GM19463 (cell line): Measurements from ENCODE around the gene CDH13.
A peak's percentile ranks its signal among the peaks of the same experiment; 100 is the strongest.

ENCODE experiments used
- ATAC-seq: cut with Tn5 transposase; IDR thresholded peaks from one replicate; pipeline ENCODE4 v1.9.1; 2021; ENCODE audit warnings: mild to moderate bottlenecking, moderate library complexity; ENCODE audit not compliant: unreplicated experiment

The CDH13 gene

DNA sequence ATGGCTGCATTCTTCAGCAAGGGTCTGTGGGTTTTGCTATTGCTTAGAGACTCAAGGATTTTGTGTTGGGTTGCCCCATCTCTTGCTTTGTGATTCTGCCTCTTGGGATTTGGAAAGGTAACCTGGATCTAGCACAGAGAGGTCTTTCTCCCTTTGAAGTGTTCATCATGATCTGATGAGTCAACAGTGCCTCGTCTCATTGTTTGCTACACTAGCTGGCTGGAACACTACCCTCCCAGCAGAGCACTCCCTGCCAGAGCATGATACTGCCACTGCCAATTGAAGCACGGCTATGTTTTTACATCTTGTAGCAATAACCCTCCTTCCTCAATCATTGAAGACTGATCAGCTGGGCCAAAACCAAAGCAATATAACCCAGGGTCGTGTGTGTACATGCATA is 361.0 kb downstream of the CDH13 start:
- ATAC-seq = no peak

DNA sequence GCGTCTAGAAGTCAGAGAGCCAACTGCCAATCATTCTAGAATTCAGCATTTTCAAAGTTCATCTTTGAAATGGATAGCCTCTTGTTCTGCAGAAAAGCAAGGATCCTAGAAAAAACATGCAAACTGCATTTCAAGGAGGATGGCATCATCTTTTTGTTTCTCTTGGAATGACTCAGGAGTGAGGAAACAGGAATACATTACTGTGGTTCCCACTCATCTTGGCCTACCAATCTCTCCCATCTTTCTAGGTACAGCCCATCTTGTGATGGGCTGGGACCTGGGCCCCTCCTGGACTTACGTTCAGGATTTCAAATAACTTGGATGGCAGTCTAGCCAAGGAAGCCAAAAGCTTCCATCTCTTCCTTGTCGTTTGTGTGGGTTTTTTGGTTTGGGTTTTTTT is 363.4 kb downstream of the CDH13 start:
- ATAC-seq = no peak

DNA sequence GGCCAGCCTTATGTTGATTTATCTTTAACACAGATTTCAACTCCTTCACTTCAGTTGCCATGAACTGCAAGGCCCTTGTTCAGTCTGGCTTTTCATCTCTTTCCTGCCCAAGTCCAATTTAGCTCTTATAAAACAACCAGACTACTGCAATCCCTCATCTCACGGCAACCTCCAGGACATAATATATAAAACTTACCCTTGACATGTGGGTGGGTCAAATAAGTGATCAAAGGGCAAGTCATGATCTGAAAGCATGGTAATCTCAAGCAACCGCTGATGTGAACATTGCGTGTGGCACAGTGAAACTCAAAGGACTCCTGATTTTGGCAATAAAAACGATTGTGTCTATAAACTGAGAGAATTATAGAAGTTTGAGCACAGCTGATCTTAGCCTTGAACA is 364.6 kb downstream of the CDH13 start:
- ATAC-seq = no peak

DNA sequence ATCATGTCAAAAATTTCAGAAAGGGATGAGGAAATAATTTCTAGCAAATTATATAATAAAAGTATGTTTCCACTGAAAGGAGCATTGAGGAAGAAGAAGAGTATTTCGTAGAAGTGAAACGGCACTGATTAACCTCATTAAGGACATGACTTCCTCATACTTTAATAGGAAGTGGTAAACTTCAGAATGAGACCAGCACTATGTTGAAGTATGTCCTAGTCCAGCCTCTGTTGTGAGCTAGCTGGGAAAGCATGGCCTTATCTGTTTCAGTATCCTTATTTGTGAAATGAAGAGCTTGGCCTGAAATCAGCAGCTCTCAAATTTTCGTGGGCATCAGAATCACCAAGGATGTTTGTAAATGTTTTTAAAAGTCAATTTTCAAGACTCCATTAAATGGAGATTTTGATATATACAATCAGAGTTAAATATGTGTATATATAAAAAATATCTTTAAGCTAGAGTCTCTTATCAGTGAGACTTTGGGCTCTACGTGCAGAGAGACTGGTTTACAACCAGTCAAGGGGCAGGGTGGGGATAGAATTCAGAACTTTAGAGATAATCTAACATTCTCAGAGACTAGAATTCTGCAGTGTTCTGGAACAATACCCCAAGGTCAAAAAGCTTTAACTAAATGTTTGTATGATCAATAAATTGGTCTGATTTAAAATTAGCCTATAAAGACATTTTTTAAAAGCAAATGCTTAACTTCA is 365.4 kb downstream of the CDH13 start:
- ATAC-seq = no peak

DNA sequence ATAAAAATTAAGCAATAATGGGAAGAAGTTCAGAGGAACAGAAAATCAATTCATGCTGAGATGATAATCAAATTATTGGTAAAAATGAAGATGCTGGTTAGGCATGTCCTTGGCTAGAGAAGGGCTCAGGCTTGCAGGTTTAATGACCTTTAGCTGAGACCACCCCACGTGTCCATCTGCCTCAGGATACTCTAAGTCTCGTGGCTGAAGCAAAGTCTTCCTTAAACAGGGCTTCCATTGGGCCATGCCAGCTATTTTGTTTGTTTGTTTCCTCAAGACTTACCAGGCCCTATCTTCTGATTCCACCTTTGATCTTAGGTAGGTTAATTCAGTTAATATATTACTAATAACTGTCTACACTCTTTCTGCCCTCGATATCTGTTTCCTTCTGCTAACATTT is 366.0 kb downstream of the CDH13 start:
- ATAC-seq = no peak

DNA sequence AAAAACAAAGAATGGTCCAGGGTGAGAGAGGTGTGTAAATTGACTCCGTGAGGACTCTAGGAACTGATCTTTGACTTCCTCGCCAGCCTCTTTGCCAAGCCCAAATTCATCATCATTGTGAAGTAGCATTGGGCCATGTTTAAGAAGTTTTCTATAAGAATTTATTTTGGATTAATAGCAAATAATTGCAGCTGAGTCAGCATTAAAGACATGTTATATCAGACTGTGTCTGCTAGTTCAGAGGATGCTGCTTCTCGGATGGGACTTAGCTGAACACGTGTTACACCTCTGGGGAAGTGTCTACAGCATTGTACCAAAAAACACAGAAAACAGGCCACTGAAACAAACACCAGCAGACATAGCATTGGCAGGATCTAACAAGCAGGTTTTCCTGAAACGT is 366.6 kb downstream of the CDH13 start:
- ATAC-seq = no peak

DNA sequence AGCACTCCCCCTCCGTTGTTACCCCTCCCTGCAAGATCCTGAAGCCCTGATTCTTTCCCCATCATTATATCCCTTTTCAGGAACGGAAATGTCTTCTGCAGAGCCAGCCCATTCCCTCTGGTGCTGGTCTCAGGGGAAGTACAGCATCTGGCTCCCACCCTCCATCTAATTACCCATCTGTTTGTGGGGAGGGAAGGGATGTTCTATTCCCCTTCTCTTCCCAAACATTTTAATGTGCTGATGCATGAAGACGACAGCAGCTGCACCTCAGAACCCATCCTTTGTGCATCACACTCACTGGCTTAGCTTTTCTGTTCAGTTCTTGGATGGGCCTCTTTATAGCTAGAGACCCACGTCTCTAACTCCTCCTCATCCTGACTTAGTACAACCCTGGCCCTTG is 367.2 kb downstream of the CDH13 start:
- ATAC-seq = no peak

DNA sequence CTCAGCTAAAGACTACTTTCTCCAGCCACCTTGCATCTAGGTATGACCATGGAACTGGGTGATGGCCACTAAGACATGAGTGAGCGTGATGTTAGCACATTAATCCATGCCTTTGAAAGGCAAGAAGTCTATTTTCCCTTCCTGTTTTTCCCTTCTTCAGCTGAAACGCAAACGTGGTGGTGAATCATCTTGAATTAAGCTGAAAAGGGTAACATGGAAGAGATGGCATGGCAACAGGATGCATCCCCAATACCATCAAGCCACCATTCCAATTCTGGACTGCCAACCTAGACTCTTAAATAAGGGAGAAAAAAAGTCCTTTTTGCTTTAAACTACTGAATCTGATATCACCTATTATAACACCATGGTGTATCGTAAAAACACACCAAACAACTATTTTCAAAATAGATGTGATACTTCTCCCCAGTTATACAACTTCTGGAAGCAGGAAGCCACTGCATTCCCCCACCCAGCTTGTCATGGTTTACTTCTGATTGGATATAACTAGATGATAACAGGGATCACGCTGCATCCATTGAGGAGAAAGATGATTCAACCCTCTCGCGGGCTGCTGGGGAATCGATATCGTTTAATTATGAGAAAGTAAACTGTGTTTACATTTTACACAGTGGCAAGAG is 368.6 kb downstream of the CDH13 start:
- ATAC-seq = no peak

DNA sequence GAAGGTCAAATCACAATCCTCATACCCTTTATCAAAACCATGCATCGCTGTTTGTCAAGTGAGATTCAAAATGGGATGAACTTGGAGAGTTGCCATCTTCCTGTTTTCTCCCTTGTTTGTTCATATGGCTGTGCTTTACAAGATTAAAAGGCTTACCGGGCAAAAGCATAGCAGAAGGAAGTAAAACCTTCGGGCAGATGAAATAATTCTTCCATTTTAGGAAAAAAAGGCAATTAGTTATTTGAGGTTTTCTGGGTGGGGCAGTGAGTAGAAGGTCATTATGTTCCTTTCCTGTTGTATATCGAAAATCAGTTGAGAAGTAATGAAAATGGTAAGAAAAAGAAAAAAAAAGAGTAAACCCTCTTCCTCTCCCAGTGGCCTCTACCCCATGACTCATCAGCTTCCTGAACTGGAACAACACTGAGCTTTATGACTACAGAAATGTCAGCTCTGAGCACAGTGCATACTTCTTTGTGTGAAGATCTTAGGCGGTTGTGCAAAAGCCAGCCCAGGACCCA is 369.2 kb downstream of the CDH13 start:
- no peak for ATAC-seq

DNA sequence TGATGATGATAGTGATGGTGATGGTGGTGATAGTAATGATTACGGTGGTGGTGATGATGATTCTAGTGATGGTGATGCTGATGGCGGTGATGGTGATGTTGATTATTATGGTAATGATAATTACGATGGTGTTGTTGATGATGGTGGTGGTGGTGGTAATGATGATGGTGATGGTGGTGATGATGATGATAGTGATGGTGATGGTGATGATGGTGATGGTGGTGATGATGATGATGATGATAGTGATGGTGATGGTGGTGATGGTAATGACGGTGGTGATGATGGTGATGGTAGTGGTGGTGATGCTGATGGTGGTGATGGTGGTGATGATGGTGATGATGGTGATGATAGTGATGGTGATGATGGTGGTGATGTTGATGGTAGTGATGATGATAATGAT is 370.0 kb downstream of the CDH13 start:
- ATAC-seq = no peak

DNA sequence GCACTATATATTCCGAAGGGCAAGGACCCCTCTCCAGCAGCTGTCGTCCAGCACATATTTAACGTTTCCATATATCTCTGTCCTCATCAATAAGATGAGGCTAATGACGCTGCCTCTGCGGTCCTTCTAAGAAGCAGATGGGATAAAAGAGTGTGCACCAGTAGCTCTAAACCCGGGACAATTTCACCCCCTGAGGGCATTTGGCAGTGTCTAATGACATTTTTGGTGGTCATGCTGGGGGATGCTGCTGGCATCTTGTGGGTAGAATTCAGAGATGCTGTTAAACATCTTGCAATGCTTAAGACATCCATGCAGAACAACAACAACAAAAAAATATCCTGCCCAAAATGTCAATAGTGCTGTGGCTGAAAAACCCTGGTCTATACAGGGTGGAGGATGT is 372.9 kb downstream of the CDH13 start:
- ATAC-seq = no peak

DNA sequence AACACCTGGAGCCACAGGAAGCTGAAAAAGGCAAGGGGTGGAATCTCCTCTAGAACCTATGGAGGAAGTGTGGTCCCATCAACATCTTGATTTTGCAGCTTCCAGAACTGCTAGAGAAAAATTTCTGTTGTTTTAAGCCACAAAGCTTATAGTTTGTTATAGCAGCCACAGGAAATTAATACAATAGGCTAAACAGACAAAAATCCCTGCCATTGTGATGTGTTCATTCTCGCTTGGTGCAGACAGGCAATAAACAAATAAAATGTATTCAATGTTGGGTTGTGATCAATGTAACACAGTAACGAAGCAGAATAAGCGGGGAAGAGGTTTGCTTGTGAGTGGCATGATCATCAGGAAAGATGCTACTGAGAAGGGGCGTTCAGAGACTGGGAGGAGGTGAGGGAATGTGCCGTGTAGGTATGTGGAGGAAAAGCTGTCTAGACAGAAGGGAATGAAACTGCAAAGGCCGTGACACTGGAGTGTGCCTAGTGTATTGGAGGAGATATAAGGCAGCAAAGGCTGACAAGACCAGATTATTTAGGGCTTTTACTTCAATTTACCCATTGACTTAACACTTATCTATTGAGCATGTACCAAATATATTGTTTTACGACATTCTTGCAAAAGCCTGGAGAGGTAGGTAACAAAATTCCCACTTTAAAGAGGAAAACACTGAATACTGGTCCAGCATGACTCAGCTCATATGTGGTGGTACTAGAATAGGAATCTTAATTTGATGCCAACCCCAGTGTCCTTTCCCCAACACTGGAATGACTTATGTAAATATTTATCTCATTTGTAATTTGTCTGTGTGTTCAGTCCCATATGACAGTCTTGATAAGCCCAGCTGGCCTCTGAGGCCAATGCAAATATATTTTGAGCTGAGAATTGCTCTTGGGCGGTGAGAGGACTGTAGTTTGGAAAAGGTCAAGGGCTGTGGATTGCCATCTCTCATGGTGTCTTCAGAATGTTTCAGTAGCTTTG is 375.9 kb downstream of the CDH13 start:
- ATAC-seq = no peak

DNA sequence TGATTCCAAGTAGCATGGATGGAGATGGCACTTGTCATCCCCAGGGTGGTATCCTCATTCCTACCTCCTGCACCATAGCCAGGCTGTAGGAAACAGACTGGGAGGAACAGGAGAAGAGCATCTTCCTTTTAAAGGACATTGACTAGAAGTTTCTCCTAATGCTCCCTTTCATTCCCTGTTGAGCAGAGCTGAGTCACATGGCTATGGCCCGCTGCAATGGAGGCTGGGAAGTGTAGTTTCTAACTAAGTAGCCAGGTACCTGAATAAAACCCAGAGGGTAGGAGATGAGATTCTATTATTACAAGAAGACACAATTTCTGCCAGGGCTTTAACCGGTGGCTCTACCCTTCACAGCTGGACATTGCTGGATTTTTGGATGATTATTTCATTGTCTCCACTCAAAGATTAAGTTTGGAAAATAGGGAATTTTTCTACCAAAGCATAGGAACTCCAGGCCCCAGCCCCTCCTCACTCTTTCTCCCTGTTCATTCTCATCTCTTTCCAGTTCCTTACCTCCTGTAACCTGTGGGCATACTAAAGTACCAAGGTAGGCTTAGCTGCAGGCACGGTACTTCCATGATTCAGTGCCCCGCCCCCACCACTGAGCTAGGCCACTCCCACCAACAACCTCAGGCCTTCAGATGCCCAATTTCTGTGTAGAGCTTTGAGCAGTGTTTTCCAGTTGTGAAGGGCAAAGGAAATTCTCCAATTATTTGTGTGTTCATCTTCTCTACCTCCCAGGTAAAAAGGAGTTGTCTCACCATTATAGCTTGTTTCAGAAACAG is 378.3 kb downstream of the CDH13 start:
- ATAC-seq = no peak

DNA sequence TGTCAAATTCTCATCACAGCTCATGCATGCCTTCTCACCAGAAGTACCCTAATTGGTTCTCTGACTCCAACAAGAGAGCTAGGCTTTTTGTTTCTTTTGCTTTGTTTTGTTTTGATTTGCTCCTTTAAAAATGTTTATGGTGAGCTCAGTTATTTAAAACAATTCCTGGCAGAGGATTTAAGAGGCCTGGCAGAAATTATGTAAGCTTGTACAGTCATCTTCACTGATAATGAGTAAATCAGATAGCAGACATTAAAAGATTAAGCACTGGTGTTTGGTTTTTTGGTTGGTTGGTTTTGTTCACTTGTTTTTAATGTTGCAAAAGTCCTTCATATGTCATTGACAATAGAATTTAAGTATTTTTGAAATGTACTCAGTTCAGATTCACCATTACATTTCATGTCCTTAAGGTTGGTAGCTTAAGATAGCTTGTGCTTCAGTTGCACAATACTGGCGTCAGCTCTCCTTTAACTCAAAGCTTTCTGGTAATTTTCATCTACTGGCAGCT is 378.9 kb downstream of the CDH13 start:
- no peak for ATAC-seq

DNA sequence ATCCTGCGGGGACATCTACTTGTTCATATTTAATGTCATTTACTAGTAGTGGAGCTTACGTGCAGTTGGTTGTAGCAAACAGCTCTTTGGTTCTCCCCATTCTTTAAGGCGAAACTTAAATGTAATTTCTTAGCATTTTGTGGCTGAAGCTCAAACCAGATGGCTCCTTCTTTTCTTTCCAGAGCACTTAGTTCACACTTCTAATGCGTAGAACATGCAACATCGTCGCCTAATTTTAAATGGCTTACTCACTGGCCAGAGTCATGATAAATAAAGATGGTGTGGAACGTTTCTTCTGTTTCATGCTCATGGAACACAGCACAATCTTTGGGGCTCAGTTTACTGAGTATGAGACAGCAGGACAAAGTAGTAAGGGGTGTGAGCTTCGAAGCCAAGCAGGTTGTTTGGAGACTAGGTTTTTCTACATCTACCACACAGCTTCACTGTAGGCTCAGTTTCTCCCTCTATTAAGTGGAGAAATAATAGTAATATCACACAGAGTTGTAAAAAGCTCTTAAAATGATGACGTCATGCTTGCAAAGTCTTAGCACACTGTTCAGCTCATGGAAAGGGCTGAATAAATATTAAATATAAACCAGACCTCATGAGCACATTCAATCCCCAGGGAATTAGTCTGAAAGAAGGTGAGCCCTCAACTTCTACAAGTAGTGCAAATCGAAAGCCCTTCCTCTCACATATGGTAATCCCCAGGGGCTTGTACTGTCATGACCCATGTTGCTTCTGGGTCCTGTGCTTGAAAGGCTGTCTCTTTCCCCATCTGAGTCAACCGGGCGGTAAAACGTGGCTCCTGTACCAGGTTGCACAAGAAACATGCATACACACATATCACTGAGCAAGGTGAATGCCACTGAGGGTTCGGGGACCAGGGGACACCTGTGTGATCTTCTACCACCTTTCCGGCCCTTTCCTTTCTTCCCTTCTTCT is 384.3 kb downstream of the CDH13 start:
- peak; percentile 60 for ATAC-seq

DNA sequence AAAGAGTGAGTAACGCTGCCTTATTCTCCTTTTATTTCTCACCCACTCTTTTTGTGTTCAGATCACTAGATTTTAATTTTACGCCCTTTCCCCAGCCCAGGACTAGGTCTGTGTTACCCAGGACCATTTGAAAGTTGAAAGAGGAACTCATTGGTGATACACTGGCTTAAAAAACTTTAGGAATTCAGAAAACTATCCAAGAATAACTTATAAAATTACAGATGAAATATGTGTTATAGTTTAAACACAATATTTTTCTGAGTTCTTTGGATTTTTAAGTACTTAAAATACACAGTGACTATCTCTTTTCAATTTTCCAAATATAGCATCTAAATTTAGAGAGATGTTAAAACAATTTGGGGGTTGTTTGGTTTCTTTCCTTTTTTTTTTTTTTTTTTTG is 385.2 kb downstream of the CDH13 start:
- ATAC-seq = no peak

DNA sequence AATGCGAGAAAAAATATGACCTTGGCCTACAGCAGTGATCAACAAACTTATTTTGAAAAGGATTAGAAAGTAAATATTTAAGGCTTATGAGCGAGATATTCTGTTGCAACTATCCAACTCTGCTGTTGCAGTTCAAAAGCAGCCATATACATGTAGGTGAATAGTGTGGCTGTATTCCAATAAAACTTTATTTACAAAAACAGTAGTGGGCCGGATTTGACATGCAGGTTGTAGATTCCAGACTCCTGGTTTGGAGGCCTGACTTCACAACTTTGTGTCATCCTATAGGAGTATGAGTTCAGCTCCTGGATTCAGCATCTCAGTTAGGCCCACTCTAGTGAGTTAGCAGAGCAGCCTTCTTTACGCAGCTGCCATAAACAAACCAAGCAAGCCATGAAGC is 386.3 kb downstream of the CDH13 start:
- ATAC-seq = no peak

DNA sequence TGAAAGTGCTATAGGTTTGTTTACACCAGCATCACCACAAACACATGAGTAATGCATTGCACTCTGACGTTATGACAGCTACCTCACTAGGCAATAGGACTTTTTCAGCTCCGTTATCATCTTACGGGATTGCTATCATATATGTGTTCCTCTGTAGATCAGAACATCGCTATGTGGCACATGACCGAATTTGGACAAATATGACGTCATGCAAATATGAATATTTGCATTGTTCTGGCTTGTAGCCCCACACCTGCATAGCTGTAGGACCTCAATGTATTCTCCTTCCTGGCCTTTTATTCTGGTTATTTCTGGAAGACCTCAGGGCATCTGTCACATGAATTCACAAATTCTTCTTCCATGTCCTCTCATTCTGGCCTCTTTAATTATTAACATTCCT is 393.2 kb downstream of the CDH13 start:
- ATAC-seq = no peak

DNA sequence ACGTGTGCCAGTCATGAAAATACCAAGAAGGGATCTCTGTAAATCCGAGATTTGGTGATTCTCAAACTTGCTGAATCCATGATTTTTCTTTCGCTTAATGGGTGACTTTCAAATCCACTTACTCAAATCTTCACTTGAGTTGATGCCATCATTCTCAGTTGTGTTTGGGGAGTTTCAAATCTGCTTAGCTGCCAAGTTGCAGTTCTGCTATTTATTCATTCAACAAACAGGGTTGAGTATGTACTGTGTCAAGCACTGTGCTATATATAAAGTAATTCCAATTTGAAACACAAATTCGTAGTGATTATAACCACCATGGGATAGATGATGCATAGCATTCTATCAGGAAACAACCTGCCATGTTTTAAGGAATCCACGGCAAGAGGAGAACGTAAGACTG is 394.3 kb downstream of the CDH13 start:
- ATAC-seq = no peak
